ENCODE data around the gene FGD4. TPM values are rescaled to one million over a fixed set of nuclear protein-coding genes. Genes with fewer than 3 reads are reported as not detected.

Gene FGD4
- total RNA-seq, 4 donors from 2014 or later: 21.4 to 33.0 (median 26.9) TPM

DNA sequence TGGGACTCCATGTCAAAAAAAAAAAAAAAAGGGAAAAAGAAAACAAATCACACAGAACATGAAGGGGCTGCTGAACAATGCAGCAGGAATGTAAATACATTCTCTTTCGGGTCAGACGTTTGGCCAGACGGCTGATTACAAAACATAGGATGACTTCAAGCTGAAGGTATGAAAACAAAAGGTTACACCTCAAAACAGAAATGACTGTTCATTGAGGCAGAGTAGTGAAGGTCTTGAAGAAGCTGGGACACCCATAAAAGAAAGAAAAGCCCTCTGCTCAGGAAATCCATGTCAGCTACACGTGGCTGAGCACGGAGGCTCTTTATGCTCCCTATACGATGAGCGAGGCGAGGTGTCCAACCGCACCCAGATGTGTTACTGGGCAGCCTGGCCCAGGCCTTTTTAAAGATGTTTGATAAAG, 37.7 kb downstream of the FGD4 start:
- DNase-seq (ENCODE audit: extremely low spot score): no peak
- intact Hi-C loops (cut with DNase I): no loop called here
- 73% methylated on average over 9 of the region's 9 CpGs for WGBS

DNA sequence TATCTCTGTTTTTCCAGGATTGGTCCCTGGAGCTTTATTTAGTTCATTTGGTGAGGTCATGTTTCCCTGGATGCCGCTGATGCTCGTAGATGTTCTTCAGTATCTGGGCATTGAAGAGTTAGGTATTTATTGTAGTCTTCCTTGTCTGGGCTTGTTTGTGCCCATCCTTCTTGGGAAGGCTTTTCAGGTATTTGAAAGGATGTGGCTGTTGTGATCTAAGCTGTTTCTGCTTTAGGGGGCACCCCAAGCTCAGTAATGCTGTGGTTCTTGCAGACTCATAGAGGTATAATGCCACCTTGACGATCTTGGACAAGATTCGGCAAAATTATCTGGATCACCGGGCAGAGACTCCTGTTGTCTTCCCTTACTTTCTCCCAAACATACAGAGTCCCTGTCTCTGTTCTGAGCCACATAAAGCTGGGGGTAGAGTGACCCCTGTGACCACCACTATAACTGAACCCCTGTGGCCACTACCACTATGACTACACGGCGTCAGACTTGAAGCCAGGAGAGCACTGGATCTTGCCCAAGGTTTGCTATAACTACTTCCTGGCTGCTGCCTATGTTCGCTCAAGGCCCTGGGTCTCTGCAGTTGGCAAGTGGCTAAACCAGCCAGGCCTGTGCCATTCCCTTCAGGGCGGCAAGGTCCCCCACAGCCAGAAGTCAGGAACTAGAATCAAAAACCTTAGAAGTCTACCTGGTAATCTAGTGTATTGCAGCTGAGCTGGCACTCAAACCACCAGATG, 40.9 kb downstream of the FGD4 start:
- WGBS: 90% methylated on average over 9 of the region's 9 CpGs

More for the DNA sequence above, 37.7 kb downstream of the FGD4 start:
- no peaks in the 10 kb centered on the region for H3K27me3 ChIP-seq
- no peaks in the 10 kb centered on the region for H3K36me3 ChIP-seq
- H3K27ac ChIP-seq (replicated peaks in 1 of 4): no peak overlapping the region
- no peak overlapping the region for H3K4me3 ChIP-seq
- H3K9me3 ChIP-seq: no peaks in the 10 kb centered on the region
- peaks cover 5 to 13% (median 9%) of the 10 kb centered on the region in 4 donors for H3K4me1 ChIP-seq
- TF ChIP-seq EP300 (IDR thresholded peaks at IDR 0.05): no peak
- TF ChIP-seq, protein P1, sequence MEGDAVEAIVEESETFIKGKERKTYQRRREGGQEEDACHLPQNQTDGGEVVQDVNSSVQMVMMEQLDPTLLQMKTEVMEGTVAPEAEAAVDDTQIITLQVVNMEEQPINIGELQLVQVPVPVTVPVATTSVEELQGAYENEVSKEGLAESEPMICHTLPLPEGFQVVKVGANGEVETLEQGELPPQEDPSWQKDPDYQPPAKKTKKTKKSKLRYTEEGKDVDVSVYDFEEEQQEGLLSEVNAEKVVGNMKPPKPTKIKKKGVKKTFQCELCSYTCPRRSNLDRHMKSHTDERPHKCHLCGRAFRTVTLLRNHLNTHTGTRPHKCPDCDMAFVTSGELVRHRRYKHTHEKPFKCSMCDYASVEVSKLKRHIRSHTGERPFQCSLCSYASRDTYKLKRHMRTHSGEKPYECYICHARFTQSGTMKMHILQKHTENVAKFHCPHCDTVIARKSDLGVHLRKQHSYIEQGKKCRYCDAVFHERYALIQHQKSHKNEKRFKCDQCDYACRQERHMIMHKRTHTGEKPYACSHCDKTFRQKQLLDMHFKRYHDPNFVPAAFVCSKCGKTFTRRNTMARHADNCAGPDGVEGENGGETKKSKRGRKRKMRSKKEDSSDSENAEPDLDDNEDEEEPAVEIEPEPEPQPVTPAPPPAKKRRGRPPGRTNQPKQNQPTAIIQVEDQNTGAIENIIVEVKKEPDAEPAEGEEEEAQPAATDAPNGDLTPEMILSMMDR (IDR thresholded peaks at IDR 0.05): no peak
- no peak for TF ChIP-seq POLR2A (IDR thresholded peaks at IDR 0.05; ENCODE audit: low read depth)
- TF ChIP-seq POLR2AphosphoS5 (IDR thresholded peaks at IDR 0.05): peak in 1 of 2 donors; percentile 68

DNA sequence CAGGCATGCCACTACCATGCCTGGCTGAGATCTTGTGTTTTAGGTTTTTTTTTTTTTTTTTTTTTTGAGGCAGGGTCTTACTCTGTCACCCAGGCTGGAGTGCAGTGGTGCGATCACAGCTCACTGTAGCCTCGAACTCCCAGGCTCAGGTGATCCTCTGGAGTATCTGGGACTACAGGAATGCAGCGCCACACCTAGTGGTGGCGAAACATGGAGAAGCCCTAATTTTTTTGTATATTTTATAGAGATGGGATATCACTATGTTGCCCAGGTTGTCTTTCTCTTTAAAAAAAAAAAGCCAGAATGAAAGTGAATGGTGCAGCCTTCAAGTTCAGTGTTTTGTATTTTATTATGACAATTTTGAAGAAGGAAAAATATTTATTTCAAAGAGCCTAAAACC, 44.1 kb downstream of the FGD4 start:
- 98% methylated on average over 4 of the region's 4 CpGs for WGBS
- H3K4me3 ChIP-seq: no peak overlapping the region
- no peaks in the 10 kb centered on the region for H3K9me3 ChIP-seq
- DNase-seq (ENCODE audit: extremely low spot score): no peak
- TF ChIP-seq POLR2A (IDR thresholded peaks at IDR 0.05; ENCODE audit: low read depth) (no peak), EP300 (IDR thresholded peaks at IDR 0.05) (no peak), POLR2AphosphoS5 (IDR thresholded peaks at IDR 0.05) (no peak)
- TF ChIP-seq, protein P1 (IDR thresholded peaks at IDR 0.05): no peak
- no peak overlapping the region for H3K27ac ChIP-seq (replicated peaks in 1 of 4)
- no peaks in the 10 kb centered on the region for H3K27me3 ChIP-seq
- peaks cover 4 to 17% (median 8%) of the 10 kb centered on the region in 4 donors for H3K4me1 ChIP-seq
- intact Hi-C loops (cut with DNase I): no loop called here
- no peaks in the 10 kb centered on the region for H3K36me3 ChIP-seq

More for the DNA sequence above, 40.9 kb downstream of the FGD4 start:
- DNase-seq (ENCODE audit: extremely low spot score): no peak
- Histone ChIP-seq H3K4me3 (no peak overlapping the region), H3K9me3 (no peaks in the 10 kb centered on the region), H3K4me1 (peaks cover 9 to 19% (median 15%) of the 10 kb centered on the region in 4 donors), H3K27ac (replicated peaks in 1 of 4) (no peak overlapping the region), H3K27me3 (no peaks in the 10 kb centered on the region), H3K36me3 (no peaks in the 10 kb centered on the region)
- intact Hi-C loops (cut with DNase I): no loop called here
- no peak for TF ChIP-seq POLR2A (IDR thresholded peaks at IDR 0.05; ENCODE audit: low read depth)
- no peak for TF ChIP-seq EP300 (IDR thresholded peaks at IDR 0.05)
- no peak for TF ChIP-seq POLR2AphosphoS5 (IDR thresholded peaks at IDR 0.05)
- TF ChIP-seq, protein P1 (IDR thresholded peaks at IDR 0.05): no peak

DNA sequence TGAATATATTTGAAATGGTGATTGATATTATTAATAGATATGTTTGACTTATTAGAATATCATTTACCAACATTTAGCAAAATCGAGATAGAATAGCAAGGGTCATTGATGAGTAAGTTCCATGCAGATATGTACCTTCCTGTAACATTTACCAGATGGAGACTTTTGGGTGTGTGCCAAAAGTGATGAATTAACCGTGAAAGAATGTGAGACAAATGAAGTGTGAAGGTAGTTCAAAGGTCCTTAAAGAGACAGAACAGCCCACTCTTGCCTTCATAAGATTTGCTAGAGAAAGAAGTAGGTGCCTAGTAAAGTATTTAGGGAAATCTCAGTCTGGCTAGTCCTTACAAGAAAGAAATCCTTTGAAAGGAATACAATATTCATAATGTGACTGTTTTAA, 45.5 kb downstream of the FGD4 start:
- 20% methylated on average over 2 of the region's 2 CpGs for WGBS
- Histone ChIP-seq H3K27me3 (no peaks in the 10 kb centered on the region), H3K27ac (replicated peaks in 1 of 4) (no peak overlapping the region), H3K36me3 (no peaks in the 10 kb centered on the region), H3K4me1 (peaks cover 4 to 17% (median 8%) of the 10 kb centered on the region in 4 donors), H3K4me3 (no peak overlapping the region), H3K9me3 (no peaks in the 10 kb centered on the region)
- no peak for TF ChIP-seq EP300 (IDR thresholded peaks at IDR 0.05)
- TF ChIP-seq, protein P1 (IDR thresholded peaks at IDR 0.05): no peak
- no peak for TF ChIP-seq POLR2A (IDR thresholded peaks at IDR 0.05; ENCODE audit: low read depth)
- peak in 1 of 2 donors; percentile 17 for TF ChIP-seq POLR2AphosphoS5 (IDR thresholded peaks at IDR 0.05)
- intact Hi-C loops (cut with DNase I): no loop called here
- no peak for DNase-seq (ENCODE audit: extremely low spot score)
